Heart left ventricle (tissue), 16 donors: ENCODE data around the gene BPHL. TPM values are rescaled to one million over a fixed set of nuclear protein-coding genes. Genes with fewer than 3 reads are reported as not detected.
"Not testable (repeated sequence)": the region's sequence is repeated elsewhere in the genome, so short reads cannot be mapped to it uniquely, and the experiment has no call there.

ENCODE experiments used
- ATAC-seq, 4 donors: fragments of 200-7000 bp; cut with Tn5 transposase; one replicate each; pipeline ENCODE4 v1.9.1; 2020 to 2022; ENCODE audit warnings: moderate library complexity in 4 of 4, mild to moderate bottlenecking in 3 of 4, moderate number of reproducible peaks in 1 of 4
- DNase-seq, 5 donors: peaks; one replicate each; pipeline ENCODE4 v3.0.0-alpha.2; 2020
- H3K27ac ChIP-seq, 12 donors: fragments of 200-600 bp; sonication (generic) in 4 of 12; one replicate each; pipeline versions ENCODE4 v1.5.0 to v1.8.0; 2016 to 2022; ENCODE audit warnings: mild to moderate bottlenecking in 2 of 12
- H3K27me3 ChIP-seq, 9 donors: fragments of 200-600 bp; sonication (generic) in 2 of 9; one replicate each; pipeline versions ENCODE4 v1.5.1 to v1.8.0; 2016 to 2022; ENCODE audit warnings: mild to moderate bottlenecking in 3 of 9
- H3K36me3 ChIP-seq, 9 donors: fragments of 200-600 bp; sonication (generic) in 2 of 9; one replicate each; pipeline versions ENCODE4 v1.5.0 to v1.8.0; 2018 to 2022; ENCODE audit warnings: mild to moderate bottlenecking in 2 of 9
- H3K4me1 ChIP-seq, 12 donors: fragments of 200-600 bp; sonication (generic) in 4 of 12; one replicate each; pipeline versions ENCODE4 v1.5.0 to v1.8.0; 2016 to 2022; ENCODE audit warnings: mild to moderate bottlenecking in 3 of 12
- H3K4me3 ChIP-seq, 12 donors: fragments of 200-600 bp; sonication (generic) in 4 of 12; one replicate each; pipeline versions ENCODE4 v1.5.0 to v1.8.0; 2017 to 2022; ENCODE audit warnings: mild to moderate bottlenecking in 9 of 12, moderate library complexity in 4 of 12
- H3K9me3 ChIP-seq, 12 donors: fragments of 200-600 bp; sonication (generic) in 4 of 12; one replicate each; pipeline versions ENCODE4 v1.5.0 to v1.8.0; 2016 to 2022; ENCODE audit warnings: mild to moderate bottlenecking in 1 of 12
- WGBS, 4 donors: extraction: QIAGEN DNeasy Blood & Tissue Kit in 2 of 4; methylation state at CpG; one replicate each; pipeline versions ENCODE4 v1.1.5 to v1.1.7; 2013 to 2018; 5-methylcytosine and 5-hydroxymethylcytosine counted together
- intact Hi-C, 10 donors: fragments of 100-400 bp; cut with DNase I; formaldehyde crosslinking; loops; one replicate each; pipeline versions ENCODE4 v1.11.1 to v1.14.2; 2022
- polyA plus RNA-seq, 2 donors: library from polyadenylated mRNA; stranded (reverse); fragments of 200-250 nt; gene quantifications; one replicate each; pipeline ENCODE4 v1.2.3, GENCODE V29; 2013
- total RNA-seq, 9 donors: library from RNA; depleted of rRNA in 2 of 9; stranded (reverse); fragments of >200 nt in 2 of 9; fragmentation: NEBNext Ultra II Directional in 3 of 9; extraction: Animal tissue kit (Norgen Biotek cat#: 25700) in 3 of 9; gene quantifications; one replicate each; pipeline versions ENCODE4 v1.1.0 to v1.2.4, GENCODE V29; 2016 to 2023
- TF ChIP-seq, protein P1 (sequence below), 12 donors: fragments of 200-600 bp; sonication (generic) in 4 of 12; IDR thresholded peaks; one replicate each; pipeline versions ENCODE4 v1.5.0 to v1.8.0; 2018 to 2022; ENCODE audit warnings: antibody characterized with exemption in 12 of 12, mild to moderate bottlenecking in 5 of 12
- donor health status: ischemic (EF 13 %, LVEDD 7.1; RV severe dilation, severe dysfunction).
- donor health status: healthy with polysubstance abuse.
- donor health status: DM: no; HTN: yes; CAD: no.
- donor health status: DM: no; HTN: no; CAD: no.
- donor health status: ischemic (EF 25% LVEDD 6.9; RV normal size, moderate dysfunction).
- donor health status: ischemic (EF 25% LVEDD 5.7; RV mildly dilated, moderate dysfunction).
- donor health status: healthy.
- donor health status: DM: yes; HTN: yes; CAD: no.
- donor health status: ischemic (EF 35%, LVEDD 5.7; RV mildly dilated, moderate dysfunction).
- donor health status: nonischemic (EF 11% LVEDD 7.7; RV severe dilation, severe dysfunction).
- donor health status: DM: yes; HTN: yes; CAD: no.
- donor health status: PGD.
- donor health status: ischemic (EF 29% LVEDD 5.4; RV normal size, mild dysfunction).
- donor health status: nonischemic (EF 23%, LVEDD 6.1; RV moderate dilation, normal function).

The BPHL gene
- total and polyA plus RNA-seq, 11 donors: 4.8 to 38.2 (median 13.5) TPM

DNA sequence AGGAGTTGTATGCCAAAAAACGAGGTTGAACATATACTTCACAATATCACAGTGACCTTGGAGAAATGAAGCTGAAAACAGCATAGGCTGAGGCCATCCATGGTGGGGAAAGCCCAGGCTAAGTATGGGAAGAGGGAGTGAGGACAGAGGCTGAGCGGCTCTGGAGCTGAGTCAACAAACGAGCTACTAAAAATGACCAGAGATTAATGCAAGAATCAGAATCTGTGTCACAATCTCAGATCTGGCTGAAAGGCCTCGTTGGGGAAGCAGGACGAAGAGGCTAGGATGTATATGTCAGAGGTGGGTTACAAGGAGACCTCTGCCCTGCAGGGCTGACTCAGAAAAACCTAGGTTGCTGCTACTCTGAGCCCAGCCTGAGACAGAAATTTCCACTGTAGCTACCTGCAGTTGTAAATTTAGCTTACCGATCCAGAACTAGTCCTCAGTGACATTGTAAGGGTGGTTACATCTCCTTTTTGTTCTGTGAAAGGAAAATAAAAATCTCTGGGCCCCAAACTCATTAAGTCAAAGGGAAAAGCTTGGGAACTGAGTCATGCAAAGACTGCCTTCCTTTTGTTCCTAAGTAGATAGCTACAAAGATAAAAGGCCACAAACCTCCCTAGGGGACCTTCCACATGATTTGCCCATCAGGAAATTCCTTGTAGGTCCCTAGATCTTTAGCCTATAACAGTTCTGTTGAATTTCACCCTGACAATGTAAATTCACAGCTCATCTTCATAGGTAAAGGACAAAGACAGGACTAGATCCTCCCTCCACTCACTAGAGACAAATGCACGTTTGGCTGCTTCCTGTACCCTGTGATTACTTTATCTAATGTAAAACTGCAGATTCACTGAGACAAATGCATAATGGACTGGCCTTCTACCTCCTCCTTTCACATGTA lies 47.4 kb downstream of the BPHL start:
- 50 to 64% (median 58%) methylated on average over 7 of the region's 7 CpGs for WGBS, 4 donors

DNA sequence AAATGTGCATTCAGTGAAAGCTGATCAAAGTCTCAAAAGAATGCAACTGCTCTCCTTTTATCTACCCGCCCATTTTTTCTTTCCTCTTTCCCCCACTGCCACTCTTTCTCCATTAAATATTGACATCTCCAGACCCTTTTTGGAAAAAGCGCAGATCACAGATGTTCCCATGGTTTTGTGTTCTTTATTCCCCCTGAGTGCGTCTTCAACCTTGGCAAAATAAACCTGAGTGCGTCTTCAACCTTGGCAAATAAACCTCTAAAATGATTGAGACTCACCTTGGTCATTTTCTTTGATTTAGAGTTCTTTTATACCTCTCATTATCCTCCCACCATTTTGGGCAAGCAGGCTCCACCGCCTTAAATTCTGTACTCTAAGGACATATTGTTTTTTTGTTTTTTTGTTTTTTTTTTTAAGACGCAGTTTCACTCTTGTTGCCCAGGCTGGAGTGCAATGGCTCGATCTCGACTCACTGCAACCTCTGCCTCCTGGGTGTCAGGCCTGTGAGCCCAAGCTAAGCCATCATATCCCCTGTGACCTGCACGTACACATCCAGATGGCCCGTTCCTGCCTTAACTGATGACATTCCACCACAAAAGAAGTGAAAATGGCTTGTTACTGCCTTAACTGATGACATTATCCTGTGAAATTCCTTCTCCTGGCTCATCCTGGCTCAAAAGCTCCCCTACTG lies 48.2 kb downstream of the BPHL start:
- intact Hi-C loops: loop anchor here in 3 of 10 donors (10.0 kb wide), 1 partner anchor 88 kb away; the partner anchor contains the start of gene PSMG4 (in 3 of the 3)
- Histone ChIP-seq H3K27ac (peak overlapping the region in 4 of 12 donors; percentile 10 to 82 (median 44)), H3K4me1 (peaks cover 0 to 30% (median 8%) of the 10 kb centered on the region in 12 donors)
- not testable (repeated sequence) for H3K9me3 ChIP-seq, H3K4me3 ChIP-seq, DNase-seq, H3K36me3 ChIP-seq, H3K27me3 ChIP-seq, ATAC-seq
- 88 to 93% (median 91%) methylated on average over 10 of the region's 10 CpGs for WGBS, 4 donors

More for the DNA sequence above, 47.4 kb downstream of the BPHL start:
- Histone ChIP-seq H3K4me1 (peaks cover 0 to 30% (median 8%) of the 10 kb centered on the region in 12 donors), H3K27ac (peak overlapping the region in 10 of 12 donors; percentile 11 to 82 (median 62)), H3K4me3 (no peak overlapping the region), H3K36me3 (no peaks in the 10 kb centered on the region), H3K27me3 (no peaks in the 10 kb centered on the region), H3K9me3 (no peaks in the 10 kb centered on the region)
- intact Hi-C loops: loop anchor here in 3 of 10 donors (10.0 kb wide), 1 partner anchor 89 kb away; the partner anchor contains the start of gene PSMG4 (in 3 of the 3)
- DNase-seq (no peak), ATAC-seq (peak in 1 of 4 donors; percentile 63)
- TF ChIP-seq, protein P1, sequence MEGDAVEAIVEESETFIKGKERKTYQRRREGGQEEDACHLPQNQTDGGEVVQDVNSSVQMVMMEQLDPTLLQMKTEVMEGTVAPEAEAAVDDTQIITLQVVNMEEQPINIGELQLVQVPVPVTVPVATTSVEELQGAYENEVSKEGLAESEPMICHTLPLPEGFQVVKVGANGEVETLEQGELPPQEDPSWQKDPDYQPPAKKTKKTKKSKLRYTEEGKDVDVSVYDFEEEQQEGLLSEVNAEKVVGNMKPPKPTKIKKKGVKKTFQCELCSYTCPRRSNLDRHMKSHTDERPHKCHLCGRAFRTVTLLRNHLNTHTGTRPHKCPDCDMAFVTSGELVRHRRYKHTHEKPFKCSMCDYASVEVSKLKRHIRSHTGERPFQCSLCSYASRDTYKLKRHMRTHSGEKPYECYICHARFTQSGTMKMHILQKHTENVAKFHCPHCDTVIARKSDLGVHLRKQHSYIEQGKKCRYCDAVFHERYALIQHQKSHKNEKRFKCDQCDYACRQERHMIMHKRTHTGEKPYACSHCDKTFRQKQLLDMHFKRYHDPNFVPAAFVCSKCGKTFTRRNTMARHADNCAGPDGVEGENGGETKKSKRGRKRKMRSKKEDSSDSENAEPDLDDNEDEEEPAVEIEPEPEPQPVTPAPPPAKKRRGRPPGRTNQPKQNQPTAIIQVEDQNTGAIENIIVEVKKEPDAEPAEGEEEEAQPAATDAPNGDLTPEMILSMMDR (IDR thresholded peaks at IDR 0.05): no peak

DNA sequence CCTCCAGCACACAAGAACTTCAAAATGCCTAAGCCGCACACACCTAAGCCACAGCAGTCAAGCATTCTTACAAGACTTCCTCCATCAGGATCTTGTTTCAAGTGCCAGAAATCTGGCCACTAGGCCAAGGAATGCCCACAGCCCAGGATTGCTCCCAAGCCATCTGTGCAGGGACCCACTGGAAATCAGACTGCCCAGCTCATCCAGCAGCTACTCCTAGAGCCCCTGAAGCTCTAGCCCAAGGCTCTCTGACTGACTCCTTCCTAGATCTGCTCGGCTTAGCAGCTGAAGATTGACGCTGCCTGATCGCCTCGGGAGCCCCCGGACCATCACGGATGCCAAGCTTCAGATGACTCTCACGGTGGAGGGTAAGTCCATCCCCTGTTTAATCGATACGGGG lies 49.5 kb downstream of the BPHL start:
- not testable (repeated sequence) for H3K4me3 ChIP-seq, H3K27me3 ChIP-seq, H3K36me3 ChIP-seq, H3K9me3 ChIP-seq, DNase-seq, H3K27ac ChIP-seq, ATAC-seq
- WGBS, 4 donors: 89 to 94% (median 94%) methylated on average over 10 of the region's 10 CpGs
- H3K4me1 ChIP-seq: peaks cover 0 to 24% (median 7%) of the 10 kb centered on the region in 12 donors
- intact Hi-C loops: loop anchor here in 3 of 10 donors (10.0 kb wide), 1 partner anchor 87 kb away; the partner anchor contains the start of gene PSMG4 (in 3 of the 3)

DNA sequence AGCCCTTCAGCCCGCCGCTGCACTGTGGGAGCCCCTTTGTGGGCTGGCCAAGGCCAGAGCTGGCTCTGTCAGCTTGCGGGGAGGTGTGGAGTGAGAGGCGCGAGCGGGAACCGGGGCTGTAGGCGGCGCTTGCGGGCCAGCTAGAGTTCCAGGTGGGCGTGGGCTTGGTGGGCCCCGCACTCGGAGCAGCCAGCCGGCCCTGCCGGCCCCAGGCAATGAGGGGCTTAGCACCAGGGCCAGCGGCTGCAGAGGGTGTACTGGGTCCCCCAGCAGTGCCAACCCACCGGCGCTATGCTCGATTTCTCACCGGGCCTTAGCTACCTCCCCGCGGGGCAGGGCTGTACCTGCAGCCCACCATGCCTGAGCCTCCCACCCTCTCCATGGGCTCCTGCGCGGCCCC lies 52.2 kb downstream of the BPHL start:
- H3K27me3 ChIP-seq, H3K4me3 ChIP-seq, H3K4me1 ChIP-seq, intact Hi-C loops, H3K9me3 ChIP-seq, H3K27ac ChIP-seq, H3K36me3 ChIP-seq, ATAC-seq, DNase-seq: not testable (repeated sequence)
- 91 to 93% (median 92%) methylated on average over 8 to 24 of the region's 24 CpGs for WGBS, 4 donors

DNA sequence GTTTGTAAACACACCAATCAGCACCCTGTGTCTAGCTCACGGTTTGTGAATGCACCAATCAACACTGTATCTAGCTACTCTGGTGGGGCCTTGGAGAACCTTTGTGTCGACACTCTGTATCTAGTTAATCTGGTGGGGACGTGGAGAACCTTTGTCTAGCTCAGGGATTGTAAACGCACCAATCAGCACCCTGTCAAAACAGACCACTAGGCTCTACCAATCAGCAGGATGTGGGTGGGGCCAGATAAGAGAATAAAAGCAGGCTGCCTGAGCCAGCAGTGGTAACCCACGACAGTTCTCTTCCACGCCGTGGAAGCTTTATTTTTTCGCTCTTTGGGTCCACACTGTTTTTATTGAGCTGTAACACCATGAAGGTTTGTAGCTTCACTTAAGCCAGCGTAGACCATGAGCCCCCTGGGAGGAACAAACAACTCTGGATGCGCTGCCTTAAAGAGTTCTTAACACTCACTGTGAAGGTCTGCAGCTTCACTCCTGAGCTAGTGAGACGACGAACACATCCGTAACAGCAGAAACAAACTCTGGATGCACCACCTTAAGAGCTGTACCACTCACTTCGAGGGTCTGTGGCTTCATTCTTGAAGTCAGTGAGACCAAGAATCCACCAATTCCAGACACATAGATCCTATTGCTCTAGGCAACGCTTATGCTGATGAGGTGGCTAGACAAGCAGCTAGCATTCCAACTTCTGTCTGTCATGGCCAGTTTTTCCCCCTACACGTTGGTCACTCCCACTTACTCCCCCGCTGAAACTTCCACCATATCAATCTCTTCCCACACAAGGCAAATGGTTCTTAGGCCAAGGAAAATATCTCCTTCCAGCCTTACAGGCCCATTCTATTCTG lies 53.0 kb downstream of the BPHL start:
- H3K9me3 ChIP-seq, H3K36me3 ChIP-seq, H3K27me3 ChIP-seq, H3K4me3 ChIP-seq, DNase-seq, H3K27ac ChIP-seq, H3K4me1 ChIP-seq, ATAC-seq, intact Hi-C loops: not testable (repeated sequence)
- WGBS, 4 donors: 81 to 84% (median 83%) methylated on average over 17 of the region's 17 CpGs

DNA sequence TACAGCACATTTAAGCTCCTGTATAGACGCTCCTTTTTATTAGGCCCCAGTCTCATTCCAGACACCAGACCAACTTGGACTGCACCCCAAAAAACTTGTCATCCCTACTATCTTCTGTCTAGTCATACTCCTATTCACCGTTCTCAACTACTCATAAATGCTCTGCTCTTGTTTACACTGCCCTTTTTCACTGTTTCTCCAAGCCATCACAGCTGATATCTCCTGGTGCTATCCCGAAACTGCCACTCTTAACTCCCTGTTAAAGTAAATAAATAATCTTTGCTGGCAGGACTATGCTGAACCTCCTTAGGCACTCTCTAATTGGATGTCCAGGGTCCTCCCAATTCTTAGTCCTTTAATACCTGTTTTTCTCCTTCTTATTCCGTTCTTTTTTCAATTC lies 54.3 kb downstream of the BPHL start:
- DNase-seq, H3K9me3 ChIP-seq, H3K4me1 ChIP-seq, H3K4me3 ChIP-seq, H3K36me3 ChIP-seq, intact Hi-C loops, ATAC-seq, H3K27ac ChIP-seq, H3K27me3 ChIP-seq: not testable (repeated sequence)
- WGBS, 4 donors: 93 to 96% (median 94%) methylated on average over 4 of the region's 4 CpGs

DNA sequence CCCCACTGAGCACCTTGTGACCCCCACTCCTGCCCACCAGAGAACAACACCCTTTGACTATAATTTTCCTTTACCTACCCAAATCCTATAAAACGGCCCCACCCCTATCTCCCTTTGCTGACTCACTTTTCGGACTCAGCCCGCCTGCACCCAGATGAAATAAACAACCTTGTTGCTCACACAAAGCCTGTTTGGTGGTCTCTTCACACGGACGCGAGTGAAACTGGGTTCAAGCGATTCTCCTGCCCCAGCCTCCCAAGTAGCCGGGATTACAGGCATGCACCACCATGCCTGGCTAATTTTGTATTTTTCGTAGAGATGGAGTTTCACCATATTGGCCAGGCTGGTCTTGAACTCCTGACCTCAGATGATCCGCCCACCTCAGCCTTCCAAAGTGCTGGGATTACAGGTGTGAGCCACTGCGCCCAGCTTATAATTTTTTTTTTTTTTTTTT lies 55.2 kb downstream of the BPHL start:
- H3K9me3 ChIP-seq, H3K4me1 ChIP-seq, intact Hi-C loops, DNase-seq, H3K27me3 ChIP-seq, H3K36me3 ChIP-seq, H3K4me3 ChIP-seq, ATAC-seq, H3K27ac ChIP-seq: not testable (repeated sequence)
- WGBS, 4 donors: 95% methylated on average over 11 of the region's 11 CpGs
